ENCODE measurements around the gene PCDHB4. TPM values are rescaled to one million over a fixed set of nuclear protein-coding genes. Genes with fewer than 3 reads are reported as not detected.

The PCDHB4 gene
- 1 to 10 TPM; 3.9 to 5.3 (median 4.5) TPM for total RNA-seq
- under 1 TPM; 0.23 to 0.60 (median 0.57) TPM for polyA plus RNA-seq

- intact Hi-C loops (cut with DNase I): no loop called here
- H3K27me3 ChIP-seq: peaks cover 0 to 5% (median 0%) of the 10 kb centered on the region in 3 donors
- no peaks in the 10 kb centered on the region for H3K4me1 ChIP-seq
- DNase-seq: no peak
- TF ChIP-seq POLR2AphosphoS5 (IDR thresholded peaks at IDR 0.05) (no peak), POLR2A (IDR thresholded peaks at IDR 0.05) (no peak), EP300 (IDR thresholded peaks at IDR 0.05) (no peak), CTCF (IDR thresholded peaks at IDR 0.05) (no peak)
- no peaks in the 10 kb centered on the region for H3K36me3 ChIP-seq
- peak within 1 kb of the TSS; percentile 5 to 33 (median 29) for H3K4me3 ChIP-seq
- H3K9me3 ChIP-seq: peaks cover 3 to 19% (median 9%) of the 10 kb centered on the region in 4 donors
- peak within 1 kb of the TSS; percentile 0 to 33 (median 24) for H3K27ac ChIP-seq
- 22 to 47% methylated on average over 16 of the region's 16 CpGs for WGBS, 2 donors
These were observed at the start of gene PCDHB4 for GRCh38 chr5:141121563-141121962. PCDHB4 (plus strand) TSS chr5:141121818; CDS start chr5:141121999, 181 bp downstream.

- Histone ChIP-seq H3K9me3 (peaks cover 0 to 10% (median 5%) of the 10 kb centered on the region in 4 donors), H3K4me1 (no peaks in the 10 kb centered on the region), H3K36me3 (no peaks in the 10 kb centered on the region), H3K4me3 (peak overlapping the region in 2 of 4 donors; percentile 21 to 28), H3K27me3 (peaks cover 0 to 51% (median 0%) of the 10 kb centered on the region in 3 donors), H3K27ac (no peak overlapping the region)
- TF ChIP-seq EP300 (IDR thresholded peaks at IDR 0.05): no peak
- TF ChIP-seq CTCF (IDR thresholded peaks at IDR 0.05): no peak
- TF ChIP-seq POLR2AphosphoS5 (IDR thresholded peaks at IDR 0.05): no peak
- TF ChIP-seq POLR2A (IDR thresholded peaks at IDR 0.05): no peak
- 54 to 73% methylated on average over 17 of the region's 17 CpGs for WGBS, 2 donors
- DNase-seq: no peak
- intact Hi-C loops (cut with DNase I): no loop called here
These were observed 43.8 kb upstream of the PCDHB4 start for GRCh38 chr5:141077826-141078225.

- H3K9me3 ChIP-seq: peaks cover 0 to 18% (median 5%) of the 10 kb centered on the region in 4 donors
- no peak overlapping the region for H3K4me3 ChIP-seq
- no peak for DNase-seq
- peaks cover 0 to 31% (median 0%) of the 10 kb centered on the region in 3 donors for H3K27me3 ChIP-seq
- intact Hi-C loops (cut with DNase I): loop anchor here (5.0 kb wide), 1 partner anchor 480 kb away; no protein-coding TSS in a partner anchor
- no peak for TF ChIP-seq CTCF (IDR thresholded peaks at IDR 0.05)
- no peak for TF ChIP-seq POLR2A (IDR thresholded peaks at IDR 0.05)
- TF ChIP-seq EP300 (IDR thresholded peaks at IDR 0.05): no peak
- no peak for TF ChIP-seq POLR2AphosphoS5 (IDR thresholded peaks at IDR 0.05)
- H3K36me3 ChIP-seq: no peaks in the 10 kb centered on the region
- H3K4me1 ChIP-seq: no peaks in the 10 kb centered on the region
- no peak overlapping the region for H3K27ac ChIP-seq
These were observed 39.4 kb upstream of the PCDHB4 start for GRCh38 chr5:141082228-141082627.

- Histone ChIP-seq H3K4me1 (no peaks in the 10 kb centered on the region), H3K27me3 (peaks cover 0 to 10% (median 0%) of the 10 kb centered on the region in 3 donors), H3K27ac (peak overlapping the region; percentile 60 to 69 (median 64)), H3K36me3 (no peaks in the 10 kb centered on the region), H3K9me3 (peaks cover 0 to 8% (median 4%) of the 10 kb centered on the region in 4 donors), H3K4me3 (peak overlapping the region; percentile 6 to 50 (median 44))
- TF ChIP-seq POLR2A (IDR thresholded peaks at IDR 0.05) (no peak), CTCF (IDR thresholded peaks at IDR 0.05) (peak; percentile 10 to 57 (median 34)), POLR2AphosphoS5 (IDR thresholded peaks at IDR 0.05) (no peak), EP300 (IDR thresholded peaks at IDR 0.05) (no peak)
- intact Hi-C loops (cut with DNase I): loop anchor here (5.0 kb wide), 1 partner anchor 478 kb away; no protein-coding TSS in a partner anchor
- no peak for DNase-seq
- WGBS, 2 donors: 16 to 31% methylated on average over 21 of the region's 21 CpGs
These were observed 37.1 kb upstream of the PCDHB4 start for GRCh38 chr5:141084487-141084989.
